Psoas muscle (tissue), 8 donors: ENCODE data around the gene FBXL22. TPM values are rescaled to one million over a fixed set of nuclear protein-coding genes. Genes with fewer than 3 reads are reported as not detected.

Experiments
- ATAC-seq, 4 donors: fragments of 200-7000 bp; cut with Tn5 transposase; one replicate each; pipeline ENCODE4 v1.9.1; 2020; ENCODE audit warnings: moderate library complexity in 3 of 4, mild to moderate bottlenecking in 2 of 4
- DNase-seq, 2 donors: peaks; one replicate each; pipeline ENCODE4 v3.0.0-alpha.2; 2020
- H3K27ac ChIP-seq: fragments of 200-600 bp; one replicate; pipeline ENCODE4 v1.8.0; 2022
- H3K27me3 ChIP-seq, 3 donors: fragments of 200-600 bp in 1 of 3; one replicate each; pipeline versions ENCODE4 v1.6.1 to v1.8.0; 2013 to 2022; ENCODE audit warnings: low read length in 2 of 3, mild to moderate bottlenecking in 2 of 3, moderate library complexity in 1 of 3; ENCODE audit not compliant: insufficient read depth in 3 of 3
- H3K36me3 ChIP-seq, 2 donors: fragments of 200-600 bp in 1 of 2; one replicate each; pipeline versions ENCODE4 v1.6.1 to v1.8.0; 2013 to 2022; ENCODE audit warnings: low read depth in 1 of 2, mild to moderate bottlenecking in 1 of 2, moderate library complexity in 1 of 2; ENCODE audit not compliant: insufficient read depth in 1 of 2
- H3K4me1 ChIP-seq: fragments of 200-600 bp; one replicate; pipeline ENCODE4 v1.8.0; 2022
- H3K4me3 ChIP-seq: fragments of 200-600 bp; one replicate; pipeline ENCODE4 v1.8.0; 2022; ENCODE audit warnings: mild to moderate bottlenecking
- H3K9me3 ChIP-seq: fragments of 200-600 bp; one replicate; pipeline ENCODE4 v1.8.0; 2022
- WGBS, 3 donors: extraction: QIAGEN DNeasy Blood & Tissue Kit; methylation state at CpG; one replicate each; pipeline versions ENCODE4 v1.1.6 to v1.1.7; 2013; 5-methylcytosine and 5-hydroxymethylcytosine counted together
- intact Hi-C, 2 donors: fragments of 100-400 bp; cut with DNase I; formaldehyde crosslinking; loops; one replicate each; pipeline versions ENCODE4 v1.11.0 to v1.14.2; 2022
- polyA plus RNA-seq, 3 donors: library from polyadenylated mRNA; stranded (reverse); fragments of 200-250 nt; gene quantifications; one replicate each; pipeline ENCODE4 v1.2.3, GENCODE V29; 2013
- total RNA-seq, 4 donors: library from RNA; stranded (reverse); fragmentation: NEBNext Ultra II Directional in 2 of 4; extraction: Animal tissue kit (Norgen Biotek cat#: 25700) in 2 of 4; gene quantifications; one replicate each; pipeline versions ENCODE4 v1.2.1 to v1.2.4, GENCODE V29; 2021 to 2023
- TF ChIP-seq, protein P1 (sequence below): fragments of 200-600 bp; IDR thresholded peaks from one replicate; pipeline ENCODE4 v1.8.0; 2022; ENCODE audit warnings: antibody characterized with exemption
- donor health status: healthy with polysubstance abuse.
- donor health status: DM: no; HTN: no; CAD: no; lungs with moderate emphysema.
- donor health status: Bipolar disorder and iron deficiency.
- donor health status: healthy.
- donor health status: DM: yes; HTN: yes; CAD: no.
- donor health status: DM: no; HTN: no; CAD: no.
- donor health status: DM: no; HTN: no; CAD: no.
- donor health status: DM: yes; HTN: yes; CAD: no.

Gene FBXL22
- total and polyA plus RNA-seq, 7 donors, result 0.17 to 6.6 (median 0.37) TPM

DNA sequence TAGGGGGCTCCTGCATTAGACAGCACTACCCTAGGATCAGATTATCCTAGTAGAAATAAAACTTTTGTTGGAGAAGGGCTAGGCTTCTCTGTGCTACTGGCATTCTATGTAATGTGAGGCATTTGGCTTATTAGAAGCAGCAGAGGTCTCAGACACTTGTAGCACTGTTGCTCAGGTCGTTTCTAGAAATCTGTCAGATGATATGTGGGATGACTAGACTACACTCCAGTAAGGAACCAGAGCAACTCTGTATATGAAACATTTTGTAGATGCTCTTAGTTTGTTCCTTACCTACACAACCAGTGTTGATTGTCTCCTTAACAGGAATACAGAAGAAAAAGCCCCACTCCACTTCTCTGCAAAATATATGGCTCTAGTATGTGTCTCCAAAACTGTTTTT, 21.9 kb upstream of the FBXL22 start:
- no peak for ATAC-seq

DNA sequence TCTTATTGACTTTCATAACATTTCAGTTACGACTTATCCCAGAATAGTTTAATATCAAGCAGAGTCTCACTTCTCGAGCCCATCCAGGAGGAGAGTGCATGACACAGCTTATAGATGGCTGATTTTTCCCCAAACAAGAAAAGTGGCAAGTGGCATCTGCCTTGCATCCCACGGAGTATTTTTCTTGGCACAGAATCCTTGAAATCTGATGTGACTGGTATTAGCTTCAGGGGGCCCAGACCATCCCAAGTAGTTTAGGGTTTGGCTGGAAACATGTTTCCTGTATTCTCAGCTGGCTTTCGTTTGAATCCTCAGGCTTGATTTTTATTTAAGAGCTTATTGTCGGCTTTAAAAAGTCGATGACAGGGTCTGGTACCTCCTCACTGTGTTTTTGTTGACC, 20.7 kb upstream of the FBXL22 start:
- no peaks in the 10 kb centered on the region for H3K4me1 ChIP-seq
- peaks cover 2 to 63% of the 10 kb centered on the region in 2 donors for H3K36me3 ChIP-seq
- no peaks in the 10 kb centered on the region for H3K9me3 ChIP-seq
- intact Hi-C loops, result no loop called here
- no peaks in the 10 kb centered on the region for H3K27me3 ChIP-seq
- WGBS, 3 donors, result 69 to 75% (median 70%) methylated on average over 6 of the region's 6 CpGs
- H3K4me3 ChIP-seq, result no peak overlapping the region
- DNase-seq, result no peak
- H3K27ac ChIP-seq, result no peak overlapping the region
- ATAC-seq, result no peak
- TF ChIP-seq, protein P1, sequence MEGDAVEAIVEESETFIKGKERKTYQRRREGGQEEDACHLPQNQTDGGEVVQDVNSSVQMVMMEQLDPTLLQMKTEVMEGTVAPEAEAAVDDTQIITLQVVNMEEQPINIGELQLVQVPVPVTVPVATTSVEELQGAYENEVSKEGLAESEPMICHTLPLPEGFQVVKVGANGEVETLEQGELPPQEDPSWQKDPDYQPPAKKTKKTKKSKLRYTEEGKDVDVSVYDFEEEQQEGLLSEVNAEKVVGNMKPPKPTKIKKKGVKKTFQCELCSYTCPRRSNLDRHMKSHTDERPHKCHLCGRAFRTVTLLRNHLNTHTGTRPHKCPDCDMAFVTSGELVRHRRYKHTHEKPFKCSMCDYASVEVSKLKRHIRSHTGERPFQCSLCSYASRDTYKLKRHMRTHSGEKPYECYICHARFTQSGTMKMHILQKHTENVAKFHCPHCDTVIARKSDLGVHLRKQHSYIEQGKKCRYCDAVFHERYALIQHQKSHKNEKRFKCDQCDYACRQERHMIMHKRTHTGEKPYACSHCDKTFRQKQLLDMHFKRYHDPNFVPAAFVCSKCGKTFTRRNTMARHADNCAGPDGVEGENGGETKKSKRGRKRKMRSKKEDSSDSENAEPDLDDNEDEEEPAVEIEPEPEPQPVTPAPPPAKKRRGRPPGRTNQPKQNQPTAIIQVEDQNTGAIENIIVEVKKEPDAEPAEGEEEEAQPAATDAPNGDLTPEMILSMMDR, result no peak

More for the DNA sequence above, 21.9 kb upstream of the FBXL22 start:
- no peak for DNase-seq
- Histone ChIP-seq H3K36me3 (peaks cover 2 to 70% of the 10 kb centered on the region in 2 donors), H3K27ac (no peak overlapping the region), H3K9me3 (no peaks in the 10 kb centered on the region), H3K4me1 (no peaks in the 10 kb centered on the region), H3K4me3 (no peak overlapping the region), H3K27me3 (no peaks in the 10 kb centered on the region)
- WGBS, 3 donors, result 40 to 60% (median 48%) methylated on average over 1 of the region's 1 CpG
- intact Hi-C loops, result no loop called here
- TF ChIP-seq, protein P1, result no peak

DNA sequence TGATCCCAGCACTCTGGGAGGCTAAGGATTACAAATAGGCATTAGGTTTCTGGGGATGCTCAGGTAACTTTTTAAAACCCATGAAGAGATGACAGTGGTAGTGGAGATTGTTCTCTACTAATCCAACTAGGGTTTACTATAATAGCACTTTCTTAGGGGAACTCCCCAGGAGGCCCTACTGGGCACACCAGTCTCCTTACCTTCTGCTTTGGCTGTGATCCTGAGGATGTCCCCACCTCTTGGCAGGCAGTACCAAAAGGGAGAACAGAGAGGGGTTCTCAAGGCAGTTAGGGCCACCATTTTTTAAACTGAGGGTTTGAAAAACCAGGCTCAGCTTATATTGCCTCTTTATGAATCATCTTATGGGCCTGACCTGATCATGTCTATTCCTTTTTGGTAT, 15.0 kb upstream of the FBXL22 start:
- Histone ChIP-seq H3K4me3 (no peak overlapping the region), H3K27ac (no peak overlapping the region), H3K4me1 (no peaks in the 10 kb centered on the region), H3K36me3 (peaks cover 0 to 56% of the 10 kb centered on the region in 2 donors), H3K9me3 (peaks cover 4% of the 10 kb centered on the region), H3K27me3 (no peaks in the 10 kb centered on the region)
- DNase-seq (no peak), ATAC-seq (no peak)
- intact Hi-C loops, result no loop called here
- TF ChIP-seq, protein P1, result no peak

DNA sequence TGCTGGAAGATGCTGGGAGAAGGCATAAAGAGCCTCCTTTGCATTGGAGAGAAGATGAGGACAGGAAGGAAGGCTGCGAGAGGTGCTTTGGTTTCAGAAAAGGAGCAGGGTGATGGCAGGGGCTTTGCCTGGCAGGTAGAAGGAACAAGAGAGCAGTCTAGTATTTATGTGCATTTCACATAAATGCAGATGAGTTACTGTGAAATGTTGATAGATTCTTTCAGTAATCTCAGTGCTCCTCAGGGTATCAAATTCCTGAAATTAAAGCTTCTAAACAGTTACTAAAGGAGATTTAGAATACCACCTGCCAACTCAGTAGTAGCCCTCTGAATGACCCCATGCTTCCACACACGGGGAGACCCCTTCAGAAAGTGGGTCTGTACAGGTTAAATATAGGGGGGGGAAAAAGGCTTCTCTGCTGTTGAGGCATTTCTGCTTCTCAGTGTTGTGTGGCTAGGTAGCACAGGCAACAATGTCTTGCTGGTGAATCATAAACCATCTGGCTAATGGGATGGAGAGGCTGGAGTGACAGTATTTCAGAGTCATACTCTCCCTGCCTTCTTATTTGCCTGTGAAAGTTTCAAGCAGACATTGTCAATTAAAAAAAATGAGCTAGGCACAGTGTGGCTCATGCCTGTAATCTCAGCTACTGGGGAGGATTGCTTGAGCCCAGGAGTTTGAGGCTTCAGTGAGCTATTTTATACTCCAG, 14.3 kb upstream of the FBXL22 start:
- ATAC-seq, result peak in 2 of 4 donors; percentile 34 to 51
- intact Hi-C loops, result no loop called here
- TF ChIP-seq, protein P1, result no peak

DNA sequence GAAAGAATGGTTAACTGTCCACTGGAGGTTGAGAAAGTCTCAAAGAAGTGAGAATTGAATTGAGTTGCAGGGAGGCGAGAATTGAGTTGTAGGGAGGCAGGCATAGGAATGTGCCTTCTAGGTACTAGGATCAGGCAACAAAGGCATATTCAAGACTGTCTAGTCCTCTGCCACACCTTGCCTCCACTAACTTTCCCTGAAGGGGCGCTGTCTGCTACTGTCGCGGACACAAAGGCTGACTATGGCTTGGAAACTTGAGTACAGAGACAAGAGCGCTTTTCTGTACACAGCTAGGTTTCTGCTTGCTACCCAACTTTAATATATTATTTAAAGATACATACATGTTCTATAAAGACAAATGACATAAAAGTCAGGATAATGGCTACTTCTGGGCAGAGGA, 10.4 kb upstream of the FBXL22 start:
- Histone ChIP-seq H3K36me3 (peaks cover 6 to 84% of the 10 kb centered on the region in 2 donors), H3K4me1 (no peaks in the 10 kb centered on the region), H3K4me3 (no peak overlapping the region), H3K9me3 (peaks cover 4% of the 10 kb centered on the region), H3K27ac (no peak overlapping the region), H3K27me3 (no peaks in the 10 kb centered on the region)
- 95 to 99% (median 96%) methylated on average over 5 of the region's 5 CpGs for WGBS, 3 donors
- intact Hi-C loops, result no loop called here
- ATAC-seq, result no peak
- TF ChIP-seq, protein P1, result no peak
- DNase-seq, result no peak

More for the DNA sequence above, 14.3 kb upstream of the FBXL22 start:
- no peak for DNase-seq
- no peak overlapping the region for H3K4me3 ChIP-seq
- H3K36me3 ChIP-seq, result peaks cover 0 to 63% of the 10 kb centered on the region in 2 donors
- WGBS, 3 donors, result 64 to 67% (median 67%) methylated on average over 2 of the region's 2 CpGs
- no peak overlapping the region for H3K27ac ChIP-seq
- no peaks in the 10 kb centered on the region for H3K27me3 ChIP-seq
- no peaks in the 10 kb centered on the region for H3K4me1 ChIP-seq
- H3K9me3 ChIP-seq, result peaks cover 4% of the 10 kb centered on the region
